A673 (cell line): ENCODE data around the gene NPY. TPM values are rescaled to one million over a fixed set of nuclear protein-coding genes. Genes with fewer than 3 reads are reported as not detected.

Experiments used
- BruUV-seq: library from RNA; stranded (reverse); fragments of 400-500 nt; replicated peaks from 2 replicates; lab custom pipeline; 2021; lab: Mats Ljungman, UMichigan
- CTCF ChIA-PET: fragments of 300-600 bp; sonication (Branson Sonifier 250); formaldehyde crosslinking; loops from one replicate; lab custom pipeline; 2022; ENCODE audit warnings: antibody characterized with exemption; lab: Charles Lee
- POLR2A ChIA-PET: fragments of 300-600 bp; sonication (Branson Sonifier 250); formaldehyde crosslinking; loops from one replicate; lab custom pipeline; 2022; ENCODE audit warnings: antibody characterized with exemption; ENCODE audit not compliant: low non-redundant PET; lab: Charles Lee
- DNase-seq: peaks from one replicate; pipeline ENCODE4 v3.0.0-alpha.2; 2015; ENCODE audit warnings: low spot score
- H3K27ac ChIP-seq: fragments of 200-600 bp; sonication (generic); 2 replicates; pipeline ENCODE4 v1.5.1; 2016; ENCODE audit warnings: mixed run types, low read depth, mild to moderate bottlenecking, mixed read lengths, antibody characterized with exemption, low read length; ENCODE audit not compliant: poor library complexity, severe bottlenecking
- H3K27me3 ChIP-seq: fragments of 200-600 bp; sonication (generic); replicated peaks from 2 replicates; pipeline ENCODE4 v1.6.1; 2017; ENCODE audit warnings: mixed run types, low read depth, mild to moderate bottlenecking, mixed read lengths, antibody characterized with exemption, low read length; ENCODE audit not compliant: insufficient read depth, poor library complexity
- H3K36me3 ChIP-seq: fragments of 200-600 bp; sonication (generic); 2 replicates; pipeline ENCODE4 v1.6.1; 2016; ENCODE audit warnings: mixed run types, mild to moderate bottlenecking, mixed read lengths, antibody characterized with exemption, low read length; ENCODE audit not compliant: insufficient read depth, poor library complexity, severe bottlenecking
- H3K4me1 ChIP-seq: fragments of 200-600 bp; sonication (generic); 2 replicates; pipeline ENCODE4 v1.6.1; 2017; ENCODE audit warnings: mixed run types, mild to moderate bottlenecking, mixed read lengths, antibody characterized with exemption, low read length; ENCODE audit not compliant: insufficient read depth, poor library complexity, severe bottlenecking
- H3K4me3 ChIP-seq: fragments of 200-600 bp; sonication (generic); 2 replicates; pipeline ENCODE4 v1.5.1; 2016; ENCODE audit warnings: low read depth, mixed run types, mild to moderate bottlenecking, mixed read lengths, low read length; ENCODE audit not compliant: poor library complexity, severe bottlenecking
- H3K9me3 ChIP-seq: fragments of 200-600 bp; sonication (generic); 2 replicates; pipeline ENCODE4 v1.6.1; 2016; ENCODE audit warnings: mixed run types, low read depth, mild to moderate bottlenecking, mixed read lengths, antibody characterized with exemption, low read length; ENCODE audit not compliant: poor library complexity, severe bottlenecking
- EZH2 ChIP-seq: fragments of 200-600 bp; sonication (generic); IDR thresholded peaks from 2 replicates; pipeline ENCODE4 v1.6.1; 2017; ENCODE audit warnings: borderline replicate concordance, low read depth, mild to moderate bottlenecking, mixed read lengths, antibody characterized with exemption, low read length; ENCODE audit not compliant: poor library complexity, severe bottlenecking
- intact Hi-C: fragments of 100-400 bp; cut with micrococcal nuclease; formaldehyde crosslinking; loops from one replicate; pipeline ENCODE4 v1.10.0; 2022; ENCODE audit not compliant: unreplicated experiment
- total RNA-seq: library from RNA; stranded (reverse); gene quantifications from 2 replicates; pipeline ENCODE4 v1.2.3, GENCODE V29; 2021
- TF ChIP-seq, protein P1 (sequence below): fragments of 300-800, 200-600 bp; sonication (generic); conservative IDR thresholded peaks from 2 replicates; pipeline ENCODE4 v1.5.1; 2017; ENCODE audit warnings: low read depth, mild to moderate bottlenecking, antibody characterized with exemption, low read length, moderate library complexity, mixed read lengths

NPY gene
- total RNA-seq, 1 experiment from 2014 or later: 40.1 TPM

DNA sequence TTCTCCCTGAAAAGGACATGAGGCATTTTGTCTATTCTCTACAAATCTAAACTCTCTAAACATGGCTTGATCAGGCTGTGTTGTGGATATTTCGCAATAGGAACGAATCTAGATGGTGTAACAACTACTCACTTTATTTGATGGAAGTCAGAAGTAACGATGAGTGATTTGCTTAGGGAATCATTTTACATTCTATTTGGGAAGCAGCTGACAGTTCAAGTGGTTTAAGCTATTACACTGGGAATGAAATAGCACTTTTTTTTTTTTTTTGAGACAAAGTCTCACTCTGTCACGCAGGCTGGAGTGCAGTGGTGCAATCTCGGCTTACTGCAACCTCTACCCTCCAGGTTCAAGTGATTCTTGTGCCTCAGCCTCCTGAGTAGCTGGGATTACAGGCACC lies 44.1 kb downstream of the NPY start:
- no peak overlapping the region for H3K4me3 ChIP-seq
- ChIA-PET POLR2A (no interaction called here), CTCF (no interaction called here)
- intact Hi-C loops: no loop called here
- no TSS peak for BruUV-seq
- no peak overlapping the region for H3K27ac ChIP-seq
- no peaks in the 10 kb centered on the region for H3K9me3 ChIP-seq
- no peaks in the 10 kb centered on the region for H3K4me1 ChIP-seq
- TF ChIP-seq, protein P1, sequence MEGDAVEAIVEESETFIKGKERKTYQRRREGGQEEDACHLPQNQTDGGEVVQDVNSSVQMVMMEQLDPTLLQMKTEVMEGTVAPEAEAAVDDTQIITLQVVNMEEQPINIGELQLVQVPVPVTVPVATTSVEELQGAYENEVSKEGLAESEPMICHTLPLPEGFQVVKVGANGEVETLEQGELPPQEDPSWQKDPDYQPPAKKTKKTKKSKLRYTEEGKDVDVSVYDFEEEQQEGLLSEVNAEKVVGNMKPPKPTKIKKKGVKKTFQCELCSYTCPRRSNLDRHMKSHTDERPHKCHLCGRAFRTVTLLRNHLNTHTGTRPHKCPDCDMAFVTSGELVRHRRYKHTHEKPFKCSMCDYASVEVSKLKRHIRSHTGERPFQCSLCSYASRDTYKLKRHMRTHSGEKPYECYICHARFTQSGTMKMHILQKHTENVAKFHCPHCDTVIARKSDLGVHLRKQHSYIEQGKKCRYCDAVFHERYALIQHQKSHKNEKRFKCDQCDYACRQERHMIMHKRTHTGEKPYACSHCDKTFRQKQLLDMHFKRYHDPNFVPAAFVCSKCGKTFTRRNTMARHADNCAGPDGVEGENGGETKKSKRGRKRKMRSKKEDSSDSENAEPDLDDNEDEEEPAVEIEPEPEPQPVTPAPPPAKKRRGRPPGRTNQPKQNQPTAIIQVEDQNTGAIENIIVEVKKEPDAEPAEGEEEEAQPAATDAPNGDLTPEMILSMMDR: no peak
- no peak for TF ChIP-seq EZH2
- H3K27me3 ChIP-seq: no peaks in the 10 kb centered on the region
- H3K36me3 ChIP-seq: no peaks in the 10 kb centered on the region
- no peak for DNase-seq

DNA sequence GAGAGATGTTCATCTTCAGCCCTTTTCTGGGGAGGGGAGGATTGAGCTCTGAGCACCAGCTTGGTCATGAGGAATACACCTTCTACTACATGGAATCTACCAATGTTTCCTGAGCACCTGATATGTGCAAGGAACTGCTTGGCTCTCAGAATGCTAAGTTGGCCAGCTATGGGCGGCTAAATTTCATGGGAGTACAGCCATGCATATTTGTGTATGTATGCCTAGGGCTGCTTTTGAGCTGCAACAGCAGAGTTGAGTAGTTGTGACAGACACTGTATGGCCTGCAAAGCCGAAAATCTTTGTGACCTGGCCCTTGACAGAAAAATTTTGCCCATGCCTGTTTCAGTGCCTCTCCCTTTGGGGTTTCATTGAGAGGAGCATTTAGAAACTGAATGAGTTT lies 44.9 kb downstream of the NPY start:
- no peak for TF ChIP-seq EZH2
- TF ChIP-seq, protein P1: no peak
- no peaks in the 10 kb centered on the region for H3K4me1 ChIP-seq
- BruUV-seq: no TSS peak
- no peaks in the 10 kb centered on the region for H3K36me3 ChIP-seq
- H3K27me3 ChIP-seq: no peaks in the 10 kb centered on the region
- no peak for DNase-seq
- H3K27ac ChIP-seq: no peak overlapping the region
- intact Hi-C loops: no loop called here
- no peak overlapping the region for H3K4me3 ChIP-seq
- POLR2A ChIA-PET: no interaction called here
- CTCF ChIA-PET: no interaction called here
- no peaks in the 10 kb centered on the region for H3K9me3 ChIP-seq

DNA sequence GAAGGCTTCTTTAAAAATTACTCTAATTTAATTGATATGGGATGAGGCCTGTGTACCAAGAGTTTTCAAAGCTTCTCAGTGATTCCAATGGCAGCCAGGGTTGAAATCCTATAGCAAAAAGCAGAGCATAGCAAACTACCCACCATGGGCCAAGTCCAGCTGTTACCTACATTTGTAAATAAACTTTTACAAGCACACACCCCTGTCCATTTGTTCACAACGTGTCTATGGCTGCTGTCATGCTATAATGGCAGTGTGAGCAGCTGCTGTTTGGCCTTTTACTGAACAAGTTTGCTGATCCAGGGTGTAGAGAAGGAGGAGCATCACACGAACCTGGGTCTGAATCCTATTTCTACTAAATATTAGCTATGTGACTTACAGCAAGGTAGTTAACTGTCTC lies 50.0 kb downstream of the NPY start:
- ChIA-PET POLR2A (interaction anchor here (0.5 kb wide), 1 partner anchor 792 kb away, joined by 8 read pairs; no protein-coding TSS in a partner anchor), CTCF (no interaction called here)
- Histone ChIP-seq H3K4me3 (no peak overlapping the region), H3K27ac (no peak overlapping the region), H3K36me3 (no peaks in the 10 kb centered on the region), H3K27me3 (no peaks in the 10 kb centered on the region), H3K9me3 (no peaks in the 10 kb centered on the region), H3K4me1 (no peaks in the 10 kb centered on the region)
- TF ChIP-seq EZH2: no peak
- BruUV-seq: no TSS peak
- no peak for DNase-seq
- intact Hi-C loops: no loop called here

DNA sequence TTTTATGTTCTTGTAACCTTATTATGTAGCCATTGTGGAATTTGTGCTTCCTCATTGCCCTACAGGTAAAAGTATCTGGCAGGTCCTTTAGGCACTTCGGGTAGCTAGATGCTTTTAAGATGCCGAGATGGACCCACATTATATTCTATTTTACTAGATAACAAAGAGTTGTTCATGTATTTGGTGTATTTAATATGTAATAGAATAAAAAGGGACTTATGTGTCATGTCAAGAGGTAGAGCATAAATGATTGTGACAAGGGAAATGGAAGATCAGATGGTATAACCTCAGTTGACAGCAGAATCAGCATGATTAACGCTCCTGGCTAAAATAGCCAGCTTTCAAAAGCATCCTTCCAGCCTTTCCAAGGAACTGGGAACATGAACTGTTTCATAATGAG lies 50.6 kb downstream of the NPY start:
- H3K4me3 ChIP-seq: no peak overlapping the region
- no peaks in the 10 kb centered on the region for H3K27me3 ChIP-seq
- H3K4me1 ChIP-seq: no peaks in the 10 kb centered on the region
- intact Hi-C loops: no loop called here
- H3K27ac ChIP-seq: no peak overlapping the region
- CTCF ChIA-PET: no interaction called here
- no peak for DNase-seq
- TF ChIP-seq, protein P1: no peak
- no peak for TF ChIP-seq EZH2
- POLR2A ChIA-PET: interaction anchor here (0.5 kb wide), 1 partner anchor 791 kb away, joined by 8 read pairs; no protein-coding TSS in a partner anchor
- H3K36me3 ChIP-seq: no peaks in the 10 kb centered on the region
- no peaks in the 10 kb centered on the region for H3K9me3 ChIP-seq
- BruUV-seq: no TSS peak
